GM18507 (cell line): ENCODE data around the gene GJB6.

Experiments used
- DNase-seq: peaks from one replicate; pipeline ENCODE4 v3.0.0; 2011; ENCODE audit warnings: low read depth; ENCODE audit not compliant: insufficient read length; ENCODE audit errors: extremely low spot score
- FAIRE-seq: peaks from 2 replicates; lab custom pipeline; 2011; peaks lifted over from hg19 to GRCh38; lab: Jason Lieb, UNC

Gene GJB6

GRCh38 chr13:20190481-20191310 is 41.4 kb downstream of the GJB6 start:
- DNase-seq (no peak), FAIRE-seq (no peak)

GRCh38 chr13:20190076-20190475 is 42.0 kb downstream of the GJB6 start:
- DNase-seq, result no peak
- peak; percentile 33 for FAIRE-seq

GRCh38 chr13:20188667-20189553 is 43.2 kb downstream of the GJB6 start:
- DNase-seq (no peak), FAIRE-seq (no peak)

- no peak for FAIRE-seq
- DNase-seq, result no peak
These were observed 45.3 kb downstream of the GJB6 start for GRCh38 chr13:20186771-20187170.

GRCh38 chr13:20185366-20186056 is 46.6 kb downstream of the GJB6 start:
- FAIRE-seq, result no peak

GRCh38 chr13:20182231-20182846 is 49.8 kb downstream of the GJB6 start:
- FAIRE-seq (peak; percentile 89), DNase-seq (peak; percentile 59)

More at GRCh38 chr13:20185366-20186056, 46.6 kb downstream of the GJB6 start:
- no peak for DNase-seq

- FAIRE-seq, result no peak
- no peak for DNase-seq
These were observed 50.9 kb downstream of the GJB6 start for GRCh38 chr13:20181188-20181587.

GRCh38 chr13:20178156-20178555 is 54.0 kb downstream of the GJB6 start:
- no peak for FAIRE-seq
- no peak for DNase-seq

- no peak for DNase-seq
- FAIRE-seq, result no peak
These were observed 54.9 kb downstream of the GJB6 start for GRCh38 chr13:20177049-20177831.

- FAIRE-seq (no peak), DNase-seq (no peak)
These were observed 56.0 kb downstream of the GJB6 start for GRCh38 chr13:20175907-20176652.

GRCh38 chr13:20175406-20175794 is 56.7 kb downstream of the GJB6 start:
- DNase-seq, result no peak
- peak; percentile 21 for FAIRE-seq

- DNase-seq, result peak; percentile 42
These were observed 57.3 kb downstream of the GJB6 start for GRCh38 chr13:20174656-20175405.

GRCh38 chr13:20173116-20173746 is 58.9 kb downstream of the GJB6 start:
- FAIRE-seq (no peak), DNase-seq (no peak)

More at GRCh38 chr13:20174656-20175405, 57.3 kb downstream of the GJB6 start:
- peak; percentile 93 for FAIRE-seq
